Measurements from ENCODE around the gene ZSCAN23. TPM values are rescaled to one million over a fixed set of nuclear protein-coding genes. Genes with fewer than 3 reads are reported as not detected.

Gene ZSCAN23
- total RNA-seq, 1 donor from 2014 or later, result 20.4 TPM

DNA sequence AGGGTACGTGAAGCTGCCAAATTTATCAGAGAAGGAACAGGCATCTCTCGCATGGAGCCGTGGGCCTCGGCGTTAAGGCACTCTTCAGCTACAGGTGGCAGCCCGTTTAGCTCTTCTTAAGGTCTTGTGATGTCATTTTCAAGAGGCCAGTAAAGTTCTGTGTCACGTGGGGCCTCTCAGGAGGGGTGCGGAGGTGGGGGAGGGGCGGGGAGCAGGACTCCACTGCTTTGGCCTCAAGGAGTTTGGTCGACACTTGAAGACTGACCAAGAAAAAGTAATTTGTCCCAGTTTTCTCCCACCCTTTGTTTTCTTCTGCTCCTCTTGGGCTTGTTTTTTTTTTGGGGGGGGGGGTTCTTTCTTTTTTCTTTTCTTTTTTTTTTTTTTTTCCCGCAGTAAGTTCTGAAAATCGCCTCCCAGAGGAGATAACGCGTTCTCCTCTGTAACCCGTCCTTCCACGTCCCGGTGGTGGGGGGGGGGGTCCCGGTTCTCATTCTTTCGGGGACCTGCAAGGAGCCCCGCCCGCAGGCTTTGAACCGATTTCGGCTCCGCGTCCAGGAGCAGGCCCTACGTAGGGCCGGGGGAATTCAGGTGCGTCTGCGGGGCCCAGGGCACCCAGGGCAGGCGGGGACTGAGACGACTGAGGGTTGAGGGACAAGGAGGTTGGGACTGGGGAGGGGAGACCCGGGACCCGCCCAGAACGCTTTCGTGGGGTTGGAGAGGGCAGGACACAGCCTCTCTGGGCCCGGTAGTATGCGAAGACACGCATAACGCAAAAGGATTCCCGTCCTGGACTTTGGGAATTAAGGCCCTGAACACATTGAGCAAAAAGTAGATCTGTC is 46.3 kb upstream of the ZSCAN23 start:
- DNase-seq (ENCODE audit: low spot score), result peak; percentile 90
- peak overlapping the region; percentile 83 for H3K4me2 ChIP-seq
- peak overlapping the region; percentile 81 for H3K27ac Mint-ChIP-seq
- H3K27ac ChIP-seq, result no peak overlapping the region
- H3K36me3 ChIP-seq, result no peaks in the 10 kb centered on the region
- H3K9ac ChIP-seq, result peak overlapping the region; percentile 33
- H3K27me3 Mint-ChIP-seq (ENCODE audit: insufficient read depth, low read depth), result peaks cover 8% of the 10 kb centered on the region
- H3K79me2 ChIP-seq (ENCODE audit: low read depth), result no peaks in the 10 kb centered on the region
- no peaks in the 10 kb centered on the region for H3K27me3 ChIP-seq
- peaks cover 4% of the 10 kb centered on the region for H3K4me1 ChIP-seq
- H2AFZ ChIP-seq (replicated peaks), result peak overlapping the region; percentile 71
- H4K20me1 ChIP-seq (ENCODE audit: low read depth), result no peaks in the 10 kb centered on the region
- TF ChIP-seq, protein P1, sequence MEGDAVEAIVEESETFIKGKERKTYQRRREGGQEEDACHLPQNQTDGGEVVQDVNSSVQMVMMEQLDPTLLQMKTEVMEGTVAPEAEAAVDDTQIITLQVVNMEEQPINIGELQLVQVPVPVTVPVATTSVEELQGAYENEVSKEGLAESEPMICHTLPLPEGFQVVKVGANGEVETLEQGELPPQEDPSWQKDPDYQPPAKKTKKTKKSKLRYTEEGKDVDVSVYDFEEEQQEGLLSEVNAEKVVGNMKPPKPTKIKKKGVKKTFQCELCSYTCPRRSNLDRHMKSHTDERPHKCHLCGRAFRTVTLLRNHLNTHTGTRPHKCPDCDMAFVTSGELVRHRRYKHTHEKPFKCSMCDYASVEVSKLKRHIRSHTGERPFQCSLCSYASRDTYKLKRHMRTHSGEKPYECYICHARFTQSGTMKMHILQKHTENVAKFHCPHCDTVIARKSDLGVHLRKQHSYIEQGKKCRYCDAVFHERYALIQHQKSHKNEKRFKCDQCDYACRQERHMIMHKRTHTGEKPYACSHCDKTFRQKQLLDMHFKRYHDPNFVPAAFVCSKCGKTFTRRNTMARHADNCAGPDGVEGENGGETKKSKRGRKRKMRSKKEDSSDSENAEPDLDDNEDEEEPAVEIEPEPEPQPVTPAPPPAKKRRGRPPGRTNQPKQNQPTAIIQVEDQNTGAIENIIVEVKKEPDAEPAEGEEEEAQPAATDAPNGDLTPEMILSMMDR (IDR thresholded peaks at IDR 0.05), result peak; percentile 6
- TF ChIP-seq EZH2phosphoT487 (IDR thresholded peaks at IDR 0.05) (no peak), EZH2 (IDR thresholded peaks at IDR 0.05) (peak; percentile 25)
- peaks cover 7% of the 10 kb centered on the region for H3F3A ChIP-seq (ENCODE audit: low read depth)
- peak overlapping the region; percentile 65 for H3K4me3 ChIP-seq
- peaks cover 29% of the 10 kb centered on the region for H3K4me1 Mint-ChIP-seq
- H3K4me3 Mint-ChIP-seq, result peak overlapping the region; percentile 87
- no peaks in the 10 kb centered on the region for H3K36me3 Mint-ChIP-seq
- no peaks in the 10 kb centered on the region for H3K9me3 Mint-ChIP-seq
- no peaks in the 10 kb centered on the region for H3K9me3 ChIP-seq (ENCODE audit: low read depth)

DNA sequence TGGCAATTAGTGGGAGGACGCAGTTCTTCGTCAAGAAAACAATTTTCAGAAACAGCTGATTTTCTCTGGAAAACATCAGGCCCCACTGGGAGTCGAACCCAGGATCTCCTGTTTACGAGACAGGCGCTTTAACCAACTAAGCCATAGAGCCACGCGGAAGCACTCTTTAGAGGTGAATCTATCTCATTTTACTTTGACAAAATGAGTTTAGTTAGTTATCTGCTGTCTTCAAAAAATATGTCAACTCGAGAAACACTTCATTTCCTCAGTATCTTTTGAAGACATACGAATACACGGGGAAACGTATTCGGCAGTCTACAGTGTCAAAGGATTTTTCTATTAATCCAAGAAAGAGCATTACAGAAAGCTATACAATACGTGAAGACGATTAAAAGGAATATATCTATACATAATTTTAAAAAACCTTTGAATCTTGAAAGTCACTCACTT is 45.6 kb upstream of the ZSCAN23 start:
- H3K9me3 Mint-ChIP-seq, result no peaks in the 10 kb centered on the region

DNA sequence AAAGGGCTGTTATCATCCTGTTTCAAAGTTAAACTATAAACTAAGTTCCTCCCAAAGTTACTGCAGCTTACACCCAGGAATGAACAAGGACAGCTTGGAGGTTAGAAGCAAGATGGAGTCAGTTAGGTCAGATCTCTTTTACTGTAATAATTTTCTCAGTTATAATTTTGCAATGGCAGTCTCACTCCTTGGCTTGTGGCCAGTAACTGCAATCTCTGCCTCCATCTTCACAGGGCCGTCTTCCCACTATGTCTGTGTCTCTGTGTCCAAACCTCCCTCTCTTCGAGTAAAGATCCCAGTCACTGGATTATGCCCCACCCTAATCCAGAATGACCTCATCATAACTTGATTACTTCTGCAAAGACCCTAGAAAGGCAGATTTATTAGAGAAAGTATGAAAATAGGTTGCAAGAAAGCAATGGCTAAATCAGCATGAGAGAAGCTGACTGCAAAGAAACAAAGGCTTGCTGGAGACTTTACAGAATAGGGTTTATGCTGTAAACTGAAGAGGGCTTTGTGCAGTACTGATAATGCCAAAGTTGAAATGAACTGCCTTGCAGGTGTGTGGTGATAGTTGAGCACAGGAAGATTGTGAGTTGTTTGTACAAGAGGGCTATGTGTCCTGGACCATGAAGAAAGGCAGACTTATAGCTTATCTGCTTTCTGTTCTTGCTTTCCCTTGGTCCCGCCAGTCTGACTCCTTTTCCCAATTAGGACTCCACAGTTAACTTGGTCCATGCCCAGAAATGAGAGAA is 43.9 kb upstream of the ZSCAN23 start:
- peaks cover 8% of the 10 kb centered on the region for H3K27me3 Mint-ChIP-seq (ENCODE audit: insufficient read depth, low read depth)
- Histone ChIP-seq H3K4me2 (no peak overlapping the region), H2AFZ (replicated peaks) (no peak overlapping the region), H3K79me2 (ENCODE audit: low read depth) (no peaks in the 10 kb centered on the region), H3F3A (ENCODE audit: low read depth) (peaks cover 7% of the 10 kb centered on the region), H3K36me3 (no peaks in the 10 kb centered on the region), H3K27me3 (peaks cover 13% of the 10 kb centered on the region), H3K4me3 (no peak overlapping the region), H4K20me1 (ENCODE audit: low read depth) (no peaks in the 10 kb centered on the region), H3K4me1 (no peaks in the 10 kb centered on the region), H3K9me3 (ENCODE audit: low read depth) (no peaks in the 10 kb centered on the region), H3K9ac (no peak overlapping the region), H3K27ac (no peak overlapping the region)
- TF ChIP-seq, protein P1 (IDR thresholded peaks at IDR 0.05), result no peak
- TF ChIP-seq EZH2 (IDR thresholded peaks at IDR 0.05), result no peak
- no peak for TF ChIP-seq EZH2phosphoT487 (IDR thresholded peaks at IDR 0.05)
- peaks cover 22% of the 10 kb centered on the region for H3K4me1 Mint-ChIP-seq
- DNase-seq (ENCODE audit: low spot score), result no peak
- no peaks in the 10 kb centered on the region for H3K9me3 Mint-ChIP-seq
- H3K36me3 Mint-ChIP-seq, result no peaks in the 10 kb centered on the region
- no peak overlapping the region for H3K27ac Mint-ChIP-seq
- no peak overlapping the region for H3K4me3 Mint-ChIP-seq

More for the DNA sequence above, 45.6 kb upstream of the ZSCAN23 start:
- Mint-ChIP-seq H3K27me3 (ENCODE audit: insufficient read depth, low read depth) (peaks cover 8% of the 10 kb centered on the region), H3K4me1 (peaks cover 29% of the 10 kb centered on the region), H3K36me3 (no peaks in the 10 kb centered on the region), H3K27ac (peak overlapping the region; percentile 72), H3K4me3 (peak overlapping the region; percentile 87)
- Histone ChIP-seq H3K4me3 (peak overlapping the region; percentile 65), H3K9me3 (ENCODE audit: low read depth) (no peaks in the 10 kb centered on the region), H3K4me1 (peaks cover 4% of the 10 kb centered on the region), H3K36me3 (no peaks in the 10 kb centered on the region), H3F3A (ENCODE audit: low read depth) (peaks cover 7% of the 10 kb centered on the region), H3K4me2 (peak overlapping the region; percentile 83), H3K27me3 (no peaks in the 10 kb centered on the region), H2AFZ (replicated peaks) (peak overlapping the region; percentile 71), H3K27ac (no peak overlapping the region), H4K20me1 (ENCODE audit: low read depth) (no peaks in the 10 kb centered on the region), H3K9ac (no peak overlapping the region), H3K79me2 (ENCODE audit: low read depth) (no peaks in the 10 kb centered on the region)
- peak; percentile 70 for DNase-seq (ENCODE audit: low spot score)
- TF ChIP-seq, protein P1 (IDR thresholded peaks at IDR 0.05), result no peak
- TF ChIP-seq EZH2 (IDR thresholded peaks at IDR 0.05) (no peak), EZH2phosphoT487 (IDR thresholded peaks at IDR 0.05) (no peak)

Measured in neural progenitor cell (in vitro differentiated cells).